ENCODE results near the gene TRIM41.
"Not testable (repeated sequence)": the region's sequence is repeated elsewhere in the genome, so short reads cannot be mapped to it uniquely, and the experiment has no call there.

The TRIM41 gene

DNA sequence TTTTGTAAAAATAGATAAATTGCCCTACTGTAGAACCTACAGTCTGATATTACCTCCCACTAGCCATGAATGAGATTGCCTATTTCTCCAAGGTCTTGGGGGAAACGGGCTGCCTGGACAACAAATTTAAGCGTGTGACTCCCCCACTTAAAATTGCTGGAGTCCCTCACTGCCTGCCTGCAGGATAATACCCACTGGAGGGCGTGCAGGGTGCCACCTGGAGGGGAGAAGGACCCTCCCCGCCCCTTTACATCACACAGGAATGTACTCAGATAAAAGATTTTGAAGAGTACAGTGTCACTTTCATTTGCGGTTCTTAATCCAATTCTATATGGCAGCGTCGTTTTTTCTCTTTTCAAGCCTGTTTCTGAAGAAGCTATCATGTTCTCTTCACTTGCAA lies 11.9 kb upstream of the TRIM41 start:
- DNase-seq (ENCODE audit: low read depth), result no peak

- no peak for DNase-seq (ENCODE audit: low read depth)
Measured at GRCh38 chr5:181212080-181212479, 11.0 kb upstream of the TRIM41 start.

DNA sequence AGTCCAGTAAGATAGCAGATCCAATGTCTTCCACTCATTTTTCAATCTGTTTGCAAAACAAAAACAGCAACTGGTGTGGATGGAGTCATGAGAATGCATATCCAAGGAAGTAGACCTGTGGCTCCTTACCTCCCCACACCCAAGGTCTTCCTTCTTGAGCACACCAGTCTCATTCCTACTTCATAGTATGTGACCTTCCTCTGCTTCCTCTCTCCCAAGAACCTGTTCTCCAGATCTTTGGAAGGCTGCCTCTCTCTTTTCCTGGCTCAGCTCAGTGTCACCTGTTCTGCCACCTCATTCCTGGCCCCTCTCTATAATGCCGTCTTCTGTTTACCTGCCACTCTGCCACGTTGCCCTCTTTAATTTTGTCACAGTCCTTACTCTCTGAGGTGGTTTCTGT lies 10.1 kb upstream of the TRIM41 start:
- DNase-seq (ENCODE audit: low read depth), result no peak

DNA sequence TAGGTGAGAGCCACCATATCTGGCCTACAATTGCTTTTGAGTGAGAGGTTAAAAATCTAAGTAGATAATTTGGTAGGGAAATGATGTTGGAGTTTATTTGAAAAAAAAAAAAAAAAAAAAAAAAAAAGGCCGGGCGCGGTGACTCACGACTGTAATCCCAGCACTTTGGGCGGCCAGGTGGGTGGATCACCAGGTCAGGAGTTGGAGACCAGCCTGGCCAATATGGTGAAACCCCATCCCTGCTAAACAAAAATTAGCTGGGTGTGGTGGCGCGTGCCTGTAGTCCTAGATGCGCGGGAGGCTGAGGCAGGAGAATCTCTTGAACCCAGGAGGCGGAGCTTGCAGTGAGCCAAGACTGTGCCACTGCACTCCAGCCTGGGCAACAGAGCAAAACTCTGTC lies 8.8 kb upstream of the TRIM41 start:
- DNase-seq (ENCODE audit: low read depth), result not testable (repeated sequence)

DNA sequence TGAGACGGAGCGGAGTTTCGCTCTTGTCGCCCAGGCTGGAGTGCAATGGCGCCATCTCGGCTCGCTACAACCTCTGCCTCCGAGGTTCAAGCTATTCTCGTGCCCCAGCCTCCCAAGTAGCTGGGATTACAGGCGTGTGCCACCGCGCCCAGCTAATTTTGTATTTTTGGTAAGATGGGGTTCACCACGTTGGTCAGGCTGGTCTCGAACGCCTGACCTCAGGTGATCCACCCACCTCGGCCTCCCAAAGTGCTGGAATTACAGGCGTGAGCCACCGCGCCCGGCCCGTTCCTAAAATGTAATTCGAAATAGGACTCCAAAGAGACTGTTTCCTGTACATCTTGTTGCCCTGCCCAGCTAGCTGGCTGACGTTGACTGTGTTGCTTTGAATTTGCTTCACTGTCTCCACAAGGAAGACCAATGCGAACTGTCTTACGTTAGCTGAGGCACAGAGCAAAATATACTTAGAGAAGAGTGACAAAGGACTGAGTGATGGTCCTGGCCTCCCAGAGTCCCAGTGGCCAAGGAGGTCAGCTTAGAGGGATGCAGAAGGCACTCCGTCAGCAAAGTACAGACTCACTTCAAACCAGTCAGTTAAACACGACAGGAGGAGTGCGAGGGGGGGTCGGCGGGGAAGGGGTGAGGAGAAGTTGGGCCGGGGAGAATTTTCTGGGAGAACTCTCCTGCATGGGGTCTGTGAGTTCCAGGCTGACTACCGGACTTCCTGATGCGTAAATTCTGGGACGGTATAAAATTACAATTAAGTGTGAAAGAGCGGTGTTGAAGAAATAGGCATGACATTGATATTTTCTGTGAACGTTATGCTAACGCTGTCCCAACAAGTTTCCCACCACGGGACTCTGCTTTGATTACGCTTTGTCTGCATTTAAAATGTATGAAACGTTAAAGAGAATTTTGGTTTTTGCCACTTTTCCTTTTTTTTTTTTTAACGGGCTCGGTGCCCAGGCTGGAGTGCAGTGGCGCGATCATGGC lies 6.8 kb upstream of the TRIM41 start:
- no peak for DNase-seq (ENCODE audit: low read depth)

DNA sequence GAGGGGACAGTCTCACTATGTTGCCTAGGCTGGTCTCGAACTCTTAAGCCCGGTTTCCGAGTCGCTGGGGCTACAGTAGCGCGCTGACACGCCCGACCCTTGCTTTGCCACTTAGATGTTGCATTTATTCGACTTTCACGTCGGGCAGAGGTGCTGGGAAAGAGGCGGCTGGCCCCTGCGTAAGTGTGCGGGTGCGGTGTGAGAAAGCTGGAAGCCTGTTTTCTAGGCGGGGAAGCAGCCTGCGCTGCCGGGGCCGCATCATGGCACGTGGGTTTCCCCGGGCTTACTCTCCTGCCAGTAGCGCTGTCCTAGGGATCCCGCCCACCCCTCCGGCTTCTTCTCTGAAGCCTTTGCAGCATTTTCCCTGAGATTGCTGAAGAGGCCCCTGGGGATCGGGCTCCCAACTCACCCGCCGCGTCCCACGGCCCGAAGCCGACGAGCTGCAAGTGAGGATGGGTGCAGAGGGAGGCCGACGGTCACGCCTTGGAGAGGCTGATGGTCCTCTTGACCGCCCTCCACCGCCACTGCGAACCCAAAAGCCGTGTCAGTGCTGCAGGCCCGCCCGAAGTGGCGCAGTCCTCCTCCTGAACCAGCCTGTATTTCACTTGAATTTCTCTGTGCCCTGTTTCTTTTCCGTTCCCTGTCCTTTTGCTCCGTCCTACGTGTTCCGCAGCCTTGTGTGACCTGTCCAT lies 5.8 kb upstream of the TRIM41 start:
- no peak for DNase-seq (ENCODE audit: low read depth)

GRCh38 chr5:181217803-181218062 lies 5.3 kb upstream of the TRIM41 start:
- no peak for DNase-seq (ENCODE audit: low read depth)

DNA sequence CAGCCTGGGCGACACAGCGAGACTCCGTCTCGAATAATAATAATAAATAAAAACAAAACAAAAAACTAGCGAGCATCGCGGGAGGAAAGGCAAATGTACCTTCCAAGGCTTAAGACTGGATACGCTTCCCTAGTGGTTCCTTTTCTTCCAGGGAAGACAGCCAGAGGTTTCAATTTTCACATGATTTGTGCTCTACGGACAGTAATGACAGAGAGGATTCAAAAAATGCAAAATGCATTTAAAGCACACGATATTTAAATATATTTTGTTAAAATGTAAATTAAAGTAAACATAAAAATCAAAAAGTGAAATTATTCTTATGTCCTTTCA lies 4.3 kb upstream of the TRIM41 start:
- DNase-seq (ENCODE audit: low read depth), result no peak

- no peak for DNase-seq (ENCODE audit: low read depth)
Measured at GRCh38 chr5:181219262-181220177, 3.6 kb upstream of the TRIM41 start.

- DNase-seq (ENCODE audit: low read depth), result no peak
Measured at GRCh38 chr5:181220178-181220515, 2.9 kb upstream of the TRIM41 start.

DNA sequence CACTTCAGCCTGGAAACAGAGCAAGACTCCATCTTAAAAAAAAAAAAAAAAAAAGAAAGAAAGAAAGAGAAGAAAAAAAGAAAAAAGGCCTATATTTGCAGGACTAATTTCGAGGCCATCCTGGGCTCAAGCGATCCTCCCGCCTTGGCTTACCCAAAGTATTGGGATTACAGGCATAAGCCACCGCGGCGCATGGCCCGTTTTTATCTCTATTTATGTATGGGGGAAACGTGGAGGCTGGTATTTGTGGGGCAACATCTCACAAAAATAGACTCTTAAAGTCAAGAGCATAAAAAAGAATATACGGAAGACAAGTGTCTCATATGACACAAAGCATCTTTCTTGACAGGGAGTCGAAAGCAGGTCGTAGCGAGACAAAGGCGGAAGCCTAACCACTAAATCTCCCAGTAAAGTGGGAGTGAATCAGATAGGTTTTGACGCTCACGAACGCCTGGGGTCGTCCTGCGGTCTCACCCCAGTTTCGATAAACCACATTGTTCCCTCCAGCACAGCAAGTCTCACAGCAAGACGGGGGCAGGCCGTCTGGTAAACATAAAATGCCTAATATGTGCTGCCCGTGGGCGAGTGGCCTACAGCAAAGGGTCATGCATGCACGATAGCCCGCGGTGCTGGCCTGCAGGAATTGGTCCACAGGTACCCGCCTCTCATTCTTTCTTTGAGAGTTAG lies 1.8 kb upstream of the TRIM41 start:
- DNase-seq (ENCODE audit: low read depth), result no peak

DNA sequence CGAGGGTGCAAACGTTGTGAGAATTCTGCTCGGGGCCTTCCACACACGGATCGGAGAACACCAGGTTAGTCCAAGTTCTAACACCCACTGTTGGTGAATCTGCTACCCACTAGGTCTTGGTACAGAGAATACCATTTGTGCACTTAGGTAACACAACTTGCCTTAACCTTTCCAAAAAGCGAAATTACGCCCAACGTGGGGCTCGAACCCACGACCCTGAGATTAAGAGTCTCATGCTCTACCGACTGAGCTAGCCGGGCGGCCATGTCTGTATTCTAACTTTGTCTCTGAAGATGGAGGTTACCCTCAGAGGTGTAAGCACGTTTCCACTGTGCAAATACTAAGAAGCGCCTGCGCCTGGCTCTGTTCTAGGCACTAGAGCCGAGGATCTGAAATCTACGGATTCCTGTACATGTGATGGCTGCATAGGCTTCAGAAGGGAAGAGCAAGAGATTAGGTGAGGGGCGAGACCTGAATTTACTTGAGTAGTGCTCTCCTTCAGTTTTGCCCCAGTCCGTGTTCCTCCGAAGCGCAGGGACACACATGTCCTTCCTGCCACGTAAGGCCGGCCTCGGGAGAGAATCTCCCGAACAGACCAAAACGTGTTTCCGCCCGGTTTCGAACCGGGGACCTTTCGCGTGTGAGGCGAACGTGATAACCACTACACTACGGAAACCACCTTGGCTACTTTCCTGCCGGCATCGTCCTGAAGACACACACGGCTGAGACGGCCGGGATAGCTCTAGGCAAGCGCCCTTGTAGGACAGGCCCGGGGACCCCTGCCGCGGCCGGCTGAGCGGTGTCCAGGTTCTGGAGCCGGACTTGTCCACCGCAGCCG lies 1.1 kb upstream of the TRIM41 start:
- DNase-seq (ENCODE audit: low read depth), result peak; percentile 95

DNA sequence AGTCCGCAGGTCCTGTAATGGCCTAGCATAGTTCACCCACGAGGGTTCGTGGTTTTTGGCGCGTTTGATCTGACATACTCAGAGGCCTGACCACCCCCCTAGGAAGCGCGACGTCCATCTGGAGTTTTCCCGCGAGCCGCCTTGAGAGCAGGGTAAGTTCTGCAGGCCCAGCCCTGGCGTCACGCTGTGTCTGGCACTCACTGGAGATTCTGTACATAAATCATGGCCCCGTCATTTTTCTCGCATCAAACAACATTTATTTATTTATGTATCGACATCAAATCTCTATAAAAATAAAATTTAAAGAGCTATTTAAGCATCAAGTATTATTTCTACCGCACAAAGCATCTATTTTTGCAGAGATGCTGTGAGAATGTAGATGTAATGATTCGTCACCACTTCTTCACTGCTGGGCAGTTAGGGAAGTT lies 437 bp upstream of the TRIM41 start:
- no peak for DNase-seq (ENCODE audit: low read depth)

- DNase-seq (ENCODE audit: low read depth), result no peak
Measured at GRCh38 chr5:181223729-181224389, 778 bp downstream of the TRIM41 start.

DNA sequence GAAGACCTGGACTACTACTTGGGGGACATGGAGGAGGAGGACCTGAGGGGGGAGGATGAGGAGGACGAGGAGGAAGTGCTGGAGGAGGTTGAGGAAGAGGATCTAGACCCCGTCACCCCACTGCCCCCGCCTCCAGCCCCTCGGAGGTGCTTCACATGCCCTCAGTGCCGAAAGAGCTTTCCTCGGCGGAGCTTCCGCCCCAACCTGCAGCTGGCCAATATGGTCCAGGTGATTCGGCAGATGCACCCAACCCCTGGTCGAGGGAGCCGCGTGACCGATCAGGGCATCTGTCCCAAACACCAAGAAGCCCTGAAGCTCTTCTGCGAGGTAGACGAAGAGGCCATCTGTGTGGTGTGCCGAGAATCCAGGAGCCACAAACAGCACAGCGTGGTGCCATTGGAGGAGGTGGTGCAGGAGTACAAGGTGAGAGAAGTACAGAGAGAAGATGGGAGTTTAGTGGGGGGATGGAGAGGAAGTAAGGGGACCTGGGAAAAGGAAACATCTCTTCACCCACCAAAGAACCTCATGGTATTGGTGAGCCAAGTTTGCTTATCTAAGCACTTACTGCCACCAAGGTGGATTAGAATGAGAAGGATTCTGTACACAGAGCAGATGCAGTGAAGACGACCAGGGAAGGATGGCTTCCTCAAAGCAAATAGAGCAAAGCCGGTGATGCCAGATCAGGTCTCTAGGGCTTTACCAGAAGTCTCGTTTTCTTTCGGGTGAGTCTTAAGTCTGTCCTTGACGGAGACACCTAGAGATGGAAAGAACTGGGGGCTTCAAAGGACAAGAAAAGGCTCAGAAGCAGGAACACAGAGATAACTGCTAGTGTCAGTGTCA lies 1.5 kb downstream of the TRIM41 start:
- no peak for DNase-seq (ENCODE audit: low read depth)

DNA sequence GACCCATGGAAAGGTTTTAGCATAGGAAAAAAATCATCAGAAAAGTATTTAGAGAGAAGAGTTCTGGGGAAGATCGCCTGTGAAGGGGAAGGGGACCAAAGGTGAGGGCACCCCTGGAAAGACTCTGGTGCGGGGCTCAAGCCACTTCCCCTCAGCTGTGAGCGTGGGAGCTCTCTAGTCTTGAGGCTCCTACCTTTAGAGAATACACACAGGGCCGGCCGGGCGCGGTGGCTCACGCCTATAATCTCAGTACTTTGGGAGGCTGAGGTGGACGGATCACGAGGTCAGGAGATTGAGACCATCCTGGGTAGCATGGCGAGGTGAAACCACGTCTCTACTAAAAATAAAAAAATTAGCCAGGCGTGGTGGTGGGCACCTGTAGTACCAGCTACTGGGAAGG lies 6.9 kb downstream of the TRIM41 start:
- no peak for DNase-seq (ENCODE audit: low read depth)

DNA sequence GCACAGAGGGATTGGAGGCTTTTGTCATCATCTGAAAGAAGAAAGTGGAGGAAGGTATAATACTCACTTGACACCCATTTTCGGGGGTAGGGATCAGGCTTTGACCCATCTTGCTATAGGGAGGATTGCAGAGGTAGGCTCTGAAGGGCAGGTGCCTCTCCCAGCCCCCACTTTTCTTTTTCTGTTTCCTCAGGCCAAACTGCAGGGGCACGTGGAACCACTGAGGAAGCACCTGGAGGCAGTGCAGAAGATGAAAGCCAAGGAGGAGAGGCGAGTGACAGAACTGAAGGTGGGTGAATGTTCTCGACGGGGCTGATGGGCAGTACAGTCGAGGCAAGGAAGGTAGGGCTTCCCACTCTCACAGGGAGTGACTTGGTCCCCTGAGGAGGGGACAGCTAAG lies 7.5 kb downstream of the TRIM41 start:
- DNase-seq (ENCODE audit: low read depth), result no peak

- DNase-seq (ENCODE audit: low read depth), result no peak
Measured at GRCh38 chr5:181231432-181231831, 8.4 kb downstream of the TRIM41 start.

DNA sequence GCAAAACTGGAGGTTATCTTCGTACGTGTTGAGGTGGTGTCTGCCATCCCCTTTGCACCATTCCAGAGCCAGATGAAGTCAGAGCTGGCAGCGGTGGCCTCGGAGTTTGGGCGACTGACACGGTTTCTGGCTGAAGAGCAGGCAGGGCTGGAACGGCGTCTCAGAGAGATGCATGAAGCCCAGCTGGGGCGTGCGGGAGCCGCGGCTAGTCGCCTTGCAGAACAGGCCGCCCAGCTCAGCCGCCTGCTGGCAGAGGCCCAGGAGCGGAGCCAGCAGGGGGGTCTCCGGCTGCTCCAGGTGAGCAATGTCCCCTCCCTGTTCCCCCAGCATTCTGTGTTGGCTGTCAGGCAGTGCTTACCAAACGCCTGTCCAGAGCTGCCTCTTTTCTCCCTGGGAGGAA lies 9.5 kb downstream of the TRIM41 start:
- DNase-seq (ENCODE audit: low read depth), result no peak
